H7 (cell line): Measurements from ENCODE around the gene PRUNE2. TPM values are rescaled to one million over a fixed set of nuclear protein-coding genes. Genes with fewer than 3 reads are reported as not detected.
A peak's percentile ranks its signal among the peaks of the same experiment; 100 is the strongest.

Experiments used
- DNase-seq: peaks from one replicate; pipeline ENCODE4 v3.0.0; 2012
- H3K27me3 ChIP-seq: 2 replicates; pipeline ENCODE4 v1.6.0; 2011; ENCODE audit warnings: mild to moderate bottlenecking, low read length; ENCODE audit not compliant: control insufficient read depth, insufficient read depth
- H3K36me3 ChIP-seq: replicated peaks from 2 replicates; pipeline ENCODE4 v1.5.1; 2011; ENCODE audit warnings: low read length; ENCODE audit not compliant: control insufficient read depth, insufficient read depth
- H3K4me3 ChIP-seq: 2 replicates; pipeline ENCODE4 v1.5.1; 2011; ENCODE audit warnings: low read depth, mild to moderate bottlenecking, control low read depth, low read length, moderate library complexity; ENCODE audit not compliant: insufficient read depth
- total RNA-seq: library from RNA; depleted of rRNA; stranded (reverse); fragments of >200 nt; shearing (Covaris generic); gene quantifications from 2 replicates; pipeline ENCODE4 v1.2.3, GENCODE V29; 2014

PRUNE2 gene
- total RNA-seq, 1 experiment from 2014 or later, result 1.7 TPM

- Histone ChIP-seq H3K36me3 (no peaks in the 10 kb centered on the region), H3K4me3 (no peak overlapping the region), H3K27me3 (no peaks in the 10 kb centered on the region)
- peak; percentile 22 for DNase-seq
Observed at GRCh38 chr9:76658510-76659231, 247.2 kb downstream of the PRUNE2 start.

GRCh38 chr9:76657265-76657664, 248.6 kb downstream of the PRUNE2 start:
- no peaks in the 10 kb centered on the region for H3K27me3 ChIP-seq
- H3K4me3 ChIP-seq, result no peak overlapping the region
- no peak for DNase-seq
- H3K36me3 ChIP-seq, result no peaks in the 10 kb centered on the region

DNA sequence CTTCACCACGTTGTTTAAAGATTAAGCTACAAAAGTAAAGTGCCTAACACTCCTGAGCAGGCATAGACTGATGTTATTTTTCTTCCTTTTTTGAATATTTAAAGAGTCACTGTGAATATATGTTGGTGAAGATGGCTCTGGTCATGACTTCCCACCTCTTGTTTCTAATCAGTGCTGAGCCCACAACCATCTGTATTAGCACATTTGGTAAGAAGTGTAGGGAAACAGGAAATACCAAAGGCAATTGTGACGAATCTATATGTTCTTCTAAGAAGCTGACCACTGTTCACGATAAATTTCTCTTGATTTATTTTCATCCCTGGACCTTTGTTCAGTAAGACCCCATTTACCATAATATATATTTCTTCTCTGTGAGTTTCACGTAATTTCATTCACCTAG, 249.9 kb downstream of the PRUNE2 start:
- DNase-seq, result no peak
- Histone ChIP-seq H3K4me3 (no peak overlapping the region), H3K27me3 (no peaks in the 10 kb centered on the region)

GRCh38 chr9:76655121-76655541, 250.8 kb downstream of the PRUNE2 start:
- Histone ChIP-seq H3K4me3 (no peak overlapping the region), H3K36me3 (no peaks in the 10 kb centered on the region), H3K27me3 (no peaks in the 10 kb centered on the region)
- no peak for DNase-seq

More for the DNA sequence above, 249.9 kb downstream of the PRUNE2 start:
- H3K36me3 ChIP-seq, result no peaks in the 10 kb centered on the region

- no peak for DNase-seq
- Histone ChIP-seq H3K27me3 (no peaks in the 10 kb centered on the region), H3K4me3 (no peak overlapping the region), H3K36me3 (no peaks in the 10 kb centered on the region)
Observed at GRCh38 chr9:76654575-76654974, 251.3 kb downstream of the PRUNE2 start.

GRCh38 chr9:76654051-76654461, 251.9 kb downstream of the PRUNE2 start:
- no peak for DNase-seq
- Histone ChIP-seq H3K4me3 (no peak overlapping the region), H3K36me3 (no peaks in the 10 kb centered on the region), H3K27me3 (no peaks in the 10 kb centered on the region)

DNA sequence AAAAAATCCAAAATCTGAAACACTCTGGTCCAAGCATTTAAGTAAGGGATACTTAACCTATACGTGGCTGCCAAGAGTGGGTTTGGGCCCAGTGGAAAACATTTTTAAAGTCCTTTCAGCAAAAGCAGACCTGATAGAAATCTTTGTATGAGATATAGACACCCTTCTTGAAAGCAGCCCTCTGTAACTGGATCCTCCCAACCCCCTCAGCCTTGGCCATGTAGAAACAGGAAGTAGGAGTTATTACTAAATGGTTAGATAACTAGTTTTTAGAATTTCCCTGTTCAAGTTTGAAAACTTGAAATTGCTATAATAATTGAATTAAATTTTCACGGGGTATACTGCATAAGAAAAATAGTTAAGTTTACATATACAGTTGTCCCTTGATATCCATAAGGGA, 253.0 kb downstream of the PRUNE2 start:
- no peaks in the 10 kb centered on the region for H3K27me3 ChIP-seq
- H3K4me3 ChIP-seq, result no peak overlapping the region

DNA sequence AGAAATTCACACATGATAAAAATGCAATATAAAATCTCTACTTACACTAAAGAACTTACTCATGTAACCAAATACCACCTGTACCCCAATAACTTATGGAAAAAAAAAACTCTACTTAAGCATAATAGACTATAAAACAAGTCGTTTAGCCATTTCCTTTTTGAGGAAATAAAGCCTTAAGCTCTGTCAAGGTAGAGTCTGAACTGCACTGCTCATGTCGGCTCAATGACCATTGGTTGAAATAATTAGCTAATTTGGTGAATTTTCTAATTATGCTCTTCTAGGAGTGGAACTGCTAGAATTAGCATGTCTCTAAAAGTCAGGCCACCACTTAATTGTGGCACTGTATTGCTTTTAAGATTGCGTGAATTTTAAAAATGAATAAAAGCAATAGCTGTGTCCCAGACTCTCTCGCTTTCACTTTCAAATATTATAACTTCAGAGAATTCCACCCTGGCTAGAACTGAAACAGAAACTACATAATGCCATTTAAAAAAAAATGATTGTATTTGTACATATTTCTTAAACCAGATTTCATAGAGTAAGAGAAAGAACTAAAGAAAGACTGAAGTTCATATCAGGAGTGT, 254.7 kb downstream of the PRUNE2 start:
- DNase-seq, result no peak
- H3K36me3 ChIP-seq, result no peaks in the 10 kb centered on the region
- H3K27me3 ChIP-seq, result no peaks in the 10 kb centered on the region
- H3K4me3 ChIP-seq, result no peak overlapping the region

More for the DNA sequence above, 253.0 kb downstream of the PRUNE2 start:
- no peak for DNase-seq
- no peaks in the 10 kb centered on the region for H3K36me3 ChIP-seq

DNA sequence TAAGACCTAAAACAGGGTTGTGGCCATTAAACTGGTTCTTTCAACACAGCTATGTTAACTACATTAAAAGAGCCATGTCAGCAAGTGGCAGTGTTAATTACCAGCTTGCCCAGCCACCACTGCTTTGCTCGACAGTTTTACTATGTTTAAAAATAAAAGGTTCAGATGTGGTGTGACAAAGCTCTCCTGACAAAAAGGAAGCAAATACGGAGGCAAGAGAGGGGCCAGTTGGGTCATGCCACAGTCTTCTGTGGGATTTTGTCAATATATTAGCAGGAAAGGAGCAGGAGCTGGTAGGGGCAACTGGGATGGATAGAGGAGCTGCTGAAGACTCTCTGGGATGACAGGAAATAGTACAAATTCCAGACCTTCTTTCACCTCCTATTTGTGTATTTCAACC, 255.2 kb downstream of the PRUNE2 start:
- no peak for DNase-seq
- H3K4me3 ChIP-seq, result no peak overlapping the region
- H3K36me3 ChIP-seq, result no peaks in the 10 kb centered on the region
- no peaks in the 10 kb centered on the region for H3K27me3 ChIP-seq

GRCh38 chr9:76649894-76650293, 256.0 kb downstream of the PRUNE2 start:
- Histone ChIP-seq H3K27me3 (no peaks in the 10 kb centered on the region), H3K36me3 (no peaks in the 10 kb centered on the region), H3K4me3 (no peak overlapping the region)
- DNase-seq, result no peak

GRCh38 chr9:76646249-76646648, 259.7 kb downstream of the PRUNE2 start:
- no peaks in the 10 kb centered on the region for H3K36me3 ChIP-seq
- no peak overlapping the region for H3K4me3 ChIP-seq
- DNase-seq, result no peak
- H3K27me3 ChIP-seq, result no peaks in the 10 kb centered on the region

DNA sequence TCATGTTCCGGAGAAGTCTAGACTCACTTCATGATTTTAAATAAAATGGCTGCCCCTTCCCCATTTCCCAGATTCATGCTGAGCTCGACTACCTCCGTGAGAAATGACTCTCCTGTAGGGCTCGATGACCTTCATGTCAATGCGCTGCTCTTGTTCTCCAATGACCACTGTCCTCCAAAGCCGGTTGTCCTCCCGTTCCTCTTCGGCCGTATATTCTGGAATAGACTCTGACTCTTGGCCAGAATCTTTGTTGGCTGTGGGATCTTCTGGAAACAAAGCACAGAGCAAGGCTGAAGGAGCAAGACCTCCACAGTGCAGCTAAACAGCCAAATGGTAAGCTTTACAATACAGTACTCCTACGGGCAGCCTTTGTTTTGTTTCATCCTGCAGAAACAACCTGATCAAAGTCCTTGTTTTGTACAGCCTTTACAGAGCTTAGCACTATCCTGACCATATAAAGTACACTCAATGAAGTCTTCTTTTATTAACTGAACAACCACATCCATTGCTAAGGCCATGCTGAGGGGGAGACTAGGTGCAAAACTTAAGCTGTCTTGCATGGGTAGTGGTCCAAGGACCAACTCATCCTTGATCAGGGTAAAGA, 261.2 kb downstream of the PRUNE2 start:
- no peak for DNase-seq
- H3K36me3 ChIP-seq, result no peaks in the 10 kb centered on the region
- H3K4me3 ChIP-seq, result no peak overlapping the region
- no peaks in the 10 kb centered on the region for H3K27me3 ChIP-seq

- no peak for DNase-seq
- no peaks in the 10 kb centered on the region for H3K36me3 ChIP-seq
Observed at GRCh38 chr9:76644171-76644570, 261.7 kb downstream of the PRUNE2 start.

DNA sequence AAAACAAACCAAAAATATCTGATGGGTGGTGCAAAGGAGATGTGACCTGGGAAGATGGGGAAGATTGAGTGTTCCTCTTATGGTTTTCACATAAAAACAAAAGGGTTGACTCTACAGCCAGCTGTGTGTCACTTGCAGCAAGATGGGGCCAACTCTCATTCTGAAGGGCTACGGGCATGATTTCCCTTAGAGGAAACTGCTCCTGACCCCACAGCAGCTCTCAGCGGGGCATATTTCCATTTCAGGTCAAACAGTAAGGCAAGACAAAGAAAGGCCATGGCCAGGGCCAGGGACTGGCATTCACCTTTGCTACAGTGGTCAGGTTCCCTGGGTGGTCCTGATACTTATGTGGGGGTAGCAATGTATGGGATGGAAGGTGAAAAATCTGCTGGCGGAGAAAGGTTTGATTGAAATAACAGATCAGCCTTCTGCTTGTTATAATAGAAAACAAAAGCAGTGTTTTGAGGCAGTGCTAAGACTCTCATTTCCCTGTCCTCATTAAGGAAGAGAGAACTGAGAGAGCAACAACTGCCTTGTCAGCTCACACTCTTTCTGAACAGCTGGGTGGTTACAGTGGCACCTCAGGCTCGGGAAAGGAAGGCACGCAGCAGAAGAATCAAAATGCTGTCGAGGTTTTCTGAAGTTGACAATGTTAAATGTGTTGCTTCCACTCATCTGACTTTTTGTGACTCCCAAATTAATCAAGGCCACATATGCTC, 262.4 kb downstream of the PRUNE2 start:
- no peak for DNase-seq

More at GRCh38 chr9:76644171-76644570, 261.7 kb downstream of the PRUNE2 start:
- Histone ChIP-seq H3K27me3 (no peaks in the 10 kb centered on the region), H3K4me3 (no peak overlapping the region)

More for the DNA sequence above, 262.4 kb downstream of the PRUNE2 start:
- no peaks in the 10 kb centered on the region for H3K27me3 ChIP-seq
- no peak overlapping the region for H3K4me3 ChIP-seq
- no peaks in the 10 kb centered on the region for H3K36me3 ChIP-seq
